ENCODE measurements around the gene RAE1. TPM values are rescaled to one million over a fixed set of nuclear protein-coding genes. Genes with fewer than 3 reads are reported as not detected.

RAE1 gene
- total RNA-seq, 1 experiment from 2014 or later, result 53.1 TPM

- Mint-ChIP-seq H3K27ac (no peak overlapping the region; a peak in 1 of 7 replicates), H3K4me1 (peaks cover 15 to 25% of the 10 kb centered on the region in 2 experiments), H3K27me3 (ENCODE audit: low read depth) (peaks cover 2% of the 10 kb centered on the region; the same call in 1 of the 2 replicates), H3K36me3 (ENCODE audit: insufficient read depth in 1 of 3, low read depth in 3 of 3) (no peaks in the 10 kb centered on the region), H3K4me3 (no peak overlapping the region), H3K9me3 (no peaks in the 10 kb centered on the region; a peak in 1 of 5 replicates)
- no peaks in the 10 kb centered on the region for H3K4me1 ChIP-seq (ENCODE audit: insufficient read depth, low read length)
- H3K18ac ChIP-seq (ENCODE audit: insufficient read length, low read depth, low read length), result no peak overlapping the region
- no peaks in the 10 kb centered on the region for H3K27me3 ChIP-seq (ENCODE audit: insufficient read depth, low read length)
- no peak overlapping the region for H2BK12ac ChIP-seq (ENCODE audit: insufficient read length, low read depth, low read length)
- H2BK20ac ChIP-seq (ENCODE audit: low read depth, low read length, poor library complexity, severe bottlenecking), result no peak overlapping the region
- no peaks in the 10 kb centered on the region for H3K79me1 ChIP-seq (ENCODE audit: insufficient read depth, low read depth, low read length, poor library complexity, severe bottlenecking)
- H3K56ac ChIP-seq (ENCODE audit: insufficient read length, low read depth, low read length), result no peak overlapping the region
- H2BK15ac ChIP-seq (ENCODE audit: low read depth, low read length), result no peak overlapping the region
- no peak overlapping the region for H3T11ph ChIP-seq (ENCODE audit: low read length)
- no peaks in the 10 kb centered on the region for H3K79me2 ChIP-seq (ENCODE audit: insufficient read depth, low read length)
- no peaks in the 10 kb centered on the region for H4K20me1 ChIP-seq (ENCODE audit: control insufficient read depth, insufficient read depth, insufficient read length)
- no peak overlapping the region for H3K27ac ChIP-seq (ENCODE audit: insufficient read length, low read depth, low read length)
- no peaks in the 10 kb centered on the region for H3K23me2 ChIP-seq (ENCODE audit: insufficient read length, low read depth, low read length, poor library complexity, severe bottlenecking)
- no peak overlapping the region for H2BK120ac ChIP-seq (ENCODE audit: low read depth, low read length, poor library complexity, severe bottlenecking)
- no peak overlapping the region for H2AK5ac ChIP-seq (ENCODE audit: insufficient read length, low read length)
- DNase-seq, result no peak
- H4K91ac ChIP-seq (ENCODE audit: insufficient read length, low read depth, low read length), result no peak overlapping the region
- H3K4ac ChIP-seq (ENCODE audit: low read depth, low read length), result no peak overlapping the region
- H3K9ac ChIP-seq (ENCODE audit: extremely low read depth, insufficient read length, low read length), result no peak overlapping the region
- H4K5ac ChIP-seq (ENCODE audit: insufficient read length, low read depth, low read length), result no peak overlapping the region
- H3K9me3 ChIP-seq (ENCODE audit: control insufficient read depth, low read depth, low read length), result no peaks in the 10 kb centered on the region
- WGBS (ENCODE audit: extremely low coverage, insufficient read length, low lambda C conversion rate), result no CpG with 5 or more reads among the region's 13 CpGs
- no peak overlapping the region for H2AFZ ChIP-seq (ENCODE audit: low read length)
- H3K23ac ChIP-seq (ENCODE audit: insufficient read length, low read depth, low read length), result no peak overlapping the region
- H3K4me2 ChIP-seq (ENCODE audit: insufficient read depth, insufficient read length, low read length), result no peak overlapping the region
- TF ChIP-seq CTCF (conservative IDR thresholded peaks at IDR 0.05), result no peak
- no peak overlapping the region for H2BK5ac ChIP-seq (ENCODE audit: insufficient read length, low read length)
- H3K14ac ChIP-seq (ENCODE audit: insufficient read depth, low read length), result no peak overlapping the region
- H4K8ac ChIP-seq (replicated peaks; ENCODE audit: insufficient read length, low read depth, low read length), result no peak overlapping the region
Observed at GRCh38 chr20:57426271-57426689, 75.2 kb downstream of the RAE1 start.
